NB4 (cell line): Measurements from ENCODE around the gene AMPH.

Experiments used
- CTCF ChIP-seq: IDR thresholded peaks from one replicate; pipeline ENCODE4 v1.5.1; 2012; ENCODE audit warnings: low read depth, low read length
- MAX ChIP-seq: IDR thresholded peaks from 2 replicates; pipeline ENCODE4 v1.6.1; 2011; ENCODE audit warnings: low read depth, low read length
- MYC ChIP-seq: IDR thresholded peaks from 2 replicates; pipeline ENCODE4 v1.6.1; 2011; ENCODE audit warnings: low read depth, low read length
- POLR2A ChIP-seq: IDR thresholded peaks from 2 replicates; pipeline ENCODE4 v1.6.1; 2011; ENCODE audit warnings: mild to moderate bottlenecking; ENCODE audit not compliant: insufficient read length; ENCODE audit errors: extremely low read depth

- TF ChIP-seq POLR2A = no peak
- no peak for TF ChIP-seq CTCF
- no peak for TF ChIP-seq MAX
- TF ChIP-seq MYC = no peak
Measured at GRCh38 chr7:38546763-38547162, 84.4 kb downstream of the AMPH start.
